B cell (primary cell): ENCODE measurements around the gene KLF1.

Source experiments
- CTCF ChIP-seq: fragments of 200-600 bp; IDR thresholded peaks from one replicate; pipeline ENCODE4 v1.8.0; 2022; ENCODE audit warnings: antibody characterized with exemption, mild to moderate bottlenecking
- EZH2 ChIP-seq: IDR thresholded peaks from 2 replicates; pipeline ENCODE4 v1.6.1; 2012; ENCODE audit warnings: borderline replicate concordance, low read depth, mild to moderate bottlenecking, moderate library complexity, low read length; ENCODE audit not compliant: insufficient read depth, poor library complexity, severe bottlenecking

- TF ChIP-seq CTCF (no peak), EZH2 (no peak)
These were observed 6.3 kb downstream of the KLF1 start for GRCh38 chr19:12880551-12881171.
